ENCODE measurements around the gene PRKAR1B. TPM values are rescaled to one million over a fixed set of nuclear protein-coding genes. Genes with fewer than 3 reads are reported as not detected.

The PRKAR1B gene
- total RNA-seq, 2 experiments from 2014 or later = 48.7 to 49.9 TPM

DNA sequence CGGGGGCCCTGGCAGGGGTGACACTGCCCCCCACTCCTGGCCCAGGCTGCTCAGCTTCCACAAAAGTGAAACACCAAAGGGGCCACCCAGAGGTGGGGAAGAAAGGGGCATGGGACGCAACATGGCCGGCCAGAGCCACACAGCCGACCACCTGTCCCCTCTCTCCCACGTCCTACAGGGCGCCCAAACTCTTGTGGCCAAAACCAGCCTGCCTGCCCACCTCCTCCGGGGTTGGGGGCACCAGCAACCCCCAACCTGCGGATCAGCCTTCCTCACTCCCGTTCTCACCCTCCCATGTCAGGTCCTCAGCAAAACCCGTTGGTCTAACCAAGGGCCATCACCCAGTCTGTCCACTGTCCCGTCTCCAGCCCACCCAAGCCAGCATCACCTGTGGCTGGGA, 80.1 kb downstream of the PRKAR1B start:
- no peak overlapping the region for H3K27ac Mint-ChIP-seq
- no peak for DNase-seq
- H3K27me3 Mint-ChIP-seq = no peaks in the 10 kb centered on the region
- CTCF ChIA-PET = no interaction called here
- intact Hi-C loops (cut with micrococcal nuclease) = no loop called here
- peaks cover 5% of the 10 kb centered on the region for H3K9me3 Mint-ChIP-seq
- peaks cover 6% of the 10 kb centered on the region for H3K36me3 Mint-ChIP-seq (ENCODE audit: low read depth)
- no peak for ATAC-seq
- TF ChIP-seq, protein P1, sequence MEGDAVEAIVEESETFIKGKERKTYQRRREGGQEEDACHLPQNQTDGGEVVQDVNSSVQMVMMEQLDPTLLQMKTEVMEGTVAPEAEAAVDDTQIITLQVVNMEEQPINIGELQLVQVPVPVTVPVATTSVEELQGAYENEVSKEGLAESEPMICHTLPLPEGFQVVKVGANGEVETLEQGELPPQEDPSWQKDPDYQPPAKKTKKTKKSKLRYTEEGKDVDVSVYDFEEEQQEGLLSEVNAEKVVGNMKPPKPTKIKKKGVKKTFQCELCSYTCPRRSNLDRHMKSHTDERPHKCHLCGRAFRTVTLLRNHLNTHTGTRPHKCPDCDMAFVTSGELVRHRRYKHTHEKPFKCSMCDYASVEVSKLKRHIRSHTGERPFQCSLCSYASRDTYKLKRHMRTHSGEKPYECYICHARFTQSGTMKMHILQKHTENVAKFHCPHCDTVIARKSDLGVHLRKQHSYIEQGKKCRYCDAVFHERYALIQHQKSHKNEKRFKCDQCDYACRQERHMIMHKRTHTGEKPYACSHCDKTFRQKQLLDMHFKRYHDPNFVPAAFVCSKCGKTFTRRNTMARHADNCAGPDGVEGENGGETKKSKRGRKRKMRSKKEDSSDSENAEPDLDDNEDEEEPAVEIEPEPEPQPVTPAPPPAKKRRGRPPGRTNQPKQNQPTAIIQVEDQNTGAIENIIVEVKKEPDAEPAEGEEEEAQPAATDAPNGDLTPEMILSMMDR (IDR thresholded peaks at IDR 0.05) = no peak
- no peaks in the 10 kb centered on the region for H3K4me1 Mint-ChIP-seq (ENCODE audit: low read depth)
- POLR2A ChIA-PET = no interaction called here
- H3K4me3 Mint-ChIP-seq = no peak overlapping the region

DNA sequence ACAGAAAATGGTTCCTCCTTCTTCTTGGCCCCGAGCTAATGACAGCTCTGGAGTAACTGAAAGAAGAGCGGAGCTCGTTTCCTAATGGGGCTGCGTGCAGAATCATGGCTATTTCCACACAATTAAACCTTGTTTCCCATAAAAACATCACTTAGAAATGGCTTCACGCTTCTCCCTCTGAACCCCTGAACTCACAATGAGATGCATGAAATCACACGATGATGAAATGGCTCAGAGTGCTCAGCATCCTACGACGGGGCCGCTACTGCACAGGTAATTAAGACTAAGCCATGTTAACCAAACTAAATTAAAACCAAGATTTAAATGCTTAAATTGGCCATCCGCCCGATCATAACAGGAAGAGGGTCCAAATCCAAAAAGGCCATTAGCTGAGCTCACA, 80.6 kb downstream of the PRKAR1B start:
- Mint-ChIP-seq H3K36me3 (ENCODE audit: low read depth) (peaks cover 7% of the 10 kb centered on the region), H3K4me1 (ENCODE audit: low read depth) (no peaks in the 10 kb centered on the region), H3K27ac (no peak overlapping the region), H3K9me3 (peaks cover 5% of the 10 kb centered on the region), H3K27me3 (no peaks in the 10 kb centered on the region), H3K4me3 (no peak overlapping the region)
- TF ChIP-seq, protein P1 (IDR thresholded peaks at IDR 0.05) = no peak
- ChIA-PET CTCF (interaction anchor here (1.2 kb wide), 1 partner anchor 9 kb away, joined by 4 read pairs; no protein-coding TSS in a partner anchor), POLR2A (no interaction called here)
- no peak for DNase-seq
- intact Hi-C loops (cut with micrococcal nuclease) = no loop called here
- no peak for ATAC-seq

DNA sequence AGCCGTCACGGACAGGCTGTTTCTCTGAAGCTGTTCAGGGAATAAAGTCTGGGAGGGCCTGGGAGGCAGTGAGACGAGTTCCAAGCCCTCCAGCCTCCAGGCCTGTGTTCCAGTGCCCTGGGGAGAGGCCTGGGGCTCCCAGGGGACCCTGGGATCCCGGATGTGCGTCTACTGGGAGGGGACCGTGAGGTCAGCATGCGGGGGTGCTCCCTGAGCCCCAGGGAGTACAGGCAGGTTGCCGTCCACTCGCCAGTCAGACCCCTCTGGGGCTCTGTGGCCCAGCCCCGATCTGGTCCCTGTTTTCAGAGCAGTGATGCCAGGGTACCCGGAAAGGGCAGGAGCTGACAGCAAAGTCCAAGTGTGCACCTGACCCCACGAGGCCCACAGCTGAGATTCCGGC, 81.5 kb downstream of the PRKAR1B start:
- no peak overlapping the region for H3K27ac Mint-ChIP-seq
- H3K36me3 Mint-ChIP-seq (ENCODE audit: low read depth) = peaks cover 11% of the 10 kb centered on the region
- DNase-seq = no peak
- H3K4me3 Mint-ChIP-seq = no peak overlapping the region
- TF ChIP-seq, protein P1 (IDR thresholded peaks at IDR 0.05) = no peak
- H3K9me3 Mint-ChIP-seq = peaks cover 6% of the 10 kb centered on the region
- POLR2A ChIA-PET = interaction anchor here (0.5 kb wide), 1 partner anchor 169 kb away, joined by 3 read pairs; no protein-coding TSS in a partner anchor
- H3K27me3 Mint-ChIP-seq = no peaks in the 10 kb centered on the region
- no peak for ATAC-seq
- CTCF ChIA-PET = interaction anchor here (1.2 kb wide), 1 partner anchor 9 kb away, joined by 4 read pairs; no protein-coding TSS in a partner anchor
- peaks cover 2% of the 10 kb centered on the region for H3K4me1 Mint-ChIP-seq (ENCODE audit: low read depth)
- intact Hi-C loops (cut with micrococcal nuclease) = no loop called here

DNA sequence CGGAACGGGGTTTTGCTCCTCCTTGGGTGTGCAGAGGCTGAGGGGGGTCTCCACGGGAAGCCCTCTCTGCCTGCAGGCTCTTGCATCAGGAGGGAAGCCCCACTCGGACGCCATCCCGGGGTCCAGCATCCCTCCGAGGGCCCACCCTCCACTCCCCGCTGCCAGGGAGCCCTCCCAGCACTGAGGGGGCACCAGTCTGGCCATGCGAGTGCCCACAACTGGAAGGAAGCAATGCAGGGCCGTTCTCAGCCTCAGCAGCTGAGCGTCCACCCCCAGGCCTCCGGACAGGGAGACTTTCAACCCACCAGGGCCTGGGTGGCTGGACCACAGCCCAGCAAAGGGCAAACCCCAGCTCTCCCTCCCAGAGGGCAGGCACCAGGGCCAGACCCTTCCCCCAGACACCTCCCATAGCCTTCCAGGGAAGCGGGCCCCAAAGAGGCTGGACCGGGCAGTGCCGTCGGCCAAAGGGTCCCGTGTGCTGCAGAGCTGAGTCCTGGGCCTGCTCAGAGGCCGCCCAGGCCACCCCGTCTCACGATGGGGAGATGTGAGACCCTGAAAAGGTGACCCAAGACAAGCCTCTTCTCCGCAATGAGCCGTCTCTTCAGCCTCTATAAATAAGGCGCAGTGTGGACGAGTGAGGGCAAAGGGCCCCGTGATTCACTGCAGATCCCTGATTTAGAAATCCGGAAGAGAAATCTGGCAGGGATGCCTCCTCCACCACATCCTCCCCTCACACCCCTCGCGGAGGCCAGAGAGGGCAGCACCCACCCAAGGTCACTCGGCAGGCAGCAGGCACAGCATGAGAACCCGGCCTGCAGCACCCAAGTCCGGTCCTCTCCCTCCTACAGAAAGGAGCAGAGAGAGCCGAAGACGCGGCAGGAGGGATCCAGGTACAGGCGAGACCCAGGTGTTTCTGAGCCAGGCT, 82.4 kb downstream of the PRKAR1B start:
- ChIA-PET CTCF (no interaction called here), POLR2A (interaction anchor here (0.8 to 1.1 kb wide), 2 partner anchors 11 to 61 kb away, joined by 3 read pairs; no protein-coding TSS in a partner anchor)
- no peak for DNase-seq
- H3K27ac Mint-ChIP-seq = no peak overlapping the region
- no peaks in the 10 kb centered on the region for H3K27me3 Mint-ChIP-seq
- peaks cover 7% of the 10 kb centered on the region for H3K9me3 Mint-ChIP-seq
- intact Hi-C loops (cut with micrococcal nuclease) = no loop called here
- no peak for ATAC-seq
- peaks cover 9% of the 10 kb centered on the region for H3K4me1 Mint-ChIP-seq (ENCODE audit: low read depth)
- H3K4me3 Mint-ChIP-seq = no peak overlapping the region
- TF ChIP-seq, protein P1 (IDR thresholded peaks at IDR 0.05) = no peak
- H3K36me3 Mint-ChIP-seq (ENCODE audit: low read depth) = peaks cover 11% of the 10 kb centered on the region

DNA sequence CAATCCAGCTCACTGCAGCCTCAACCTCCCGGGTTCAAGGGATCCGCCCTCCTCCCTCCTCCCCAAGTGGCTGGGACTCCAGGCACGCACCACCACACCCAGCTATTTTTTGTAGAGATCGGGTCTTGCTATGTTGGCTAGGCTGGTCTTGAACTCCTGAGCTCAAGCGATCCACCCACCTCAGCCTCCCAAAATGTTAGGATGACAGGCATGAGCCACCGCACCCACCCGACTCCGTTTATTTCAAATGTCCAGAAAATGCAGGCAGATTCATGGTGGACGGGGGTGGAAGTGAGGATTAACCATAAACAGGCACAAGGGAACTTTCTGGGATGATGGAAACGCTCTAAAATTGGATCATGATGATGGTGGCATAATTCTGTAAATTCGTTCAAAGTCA, 85.1 kb downstream of the PRKAR1B start:
- no peak for ATAC-seq
- no peak overlapping the region for H3K27ac Mint-ChIP-seq
- no peaks in the 10 kb centered on the region for H3K27me3 Mint-ChIP-seq
- POLR2A ChIA-PET = no interaction called here
- H3K9me3 Mint-ChIP-seq = peaks cover 7% of the 10 kb centered on the region
- TF ChIP-seq, protein P1 (IDR thresholded peaks at IDR 0.05) = no peak
- intact Hi-C loops (cut with micrococcal nuclease) = no loop called here
- H3K4me1 Mint-ChIP-seq (ENCODE audit: low read depth) = peaks cover 15% of the 10 kb centered on the region
- CTCF ChIA-PET = no interaction called here
- DNase-seq = no peak
- no peak overlapping the region for H3K4me3 Mint-ChIP-seq
- H3K36me3 Mint-ChIP-seq (ENCODE audit: low read depth) = peaks cover 11% of the 10 kb centered on the region
